Mucosa of rectum (tissue), 2 donors: Measurements from ENCODE around the gene NADSYN1.

Experiments
- H3K27ac ChIP-seq, 2 donors: one replicate each; pipeline ENCODE4 v1.7.0; 2013; ENCODE audit warnings: inconsistent platforms in 2 of 2, low read depth in 2 of 2, low read length in 2 of 2
- H3K27me3 ChIP-seq, 2 donors: one replicate each; pipeline ENCODE4 v1.7.0; 2013; ENCODE audit warnings: low read length in 2 of 2; ENCODE audit not compliant: control insufficient read depth in 2 of 2, insufficient read depth in 2 of 2
- H3K36me3 ChIP-seq, 2 donors: one replicate each; pipeline ENCODE4 v1.7.0; 2013; ENCODE audit warnings: low read length in 2 of 2; ENCODE audit not compliant: control insufficient read depth in 2 of 2, insufficient read depth in 2 of 2
- H3K4me1 ChIP-seq, 2 donors: one replicate each; pipeline ENCODE4 v1.7.0; 2013; ENCODE audit warnings: low read length in 2 of 2, mild to moderate bottlenecking in 1 of 2; ENCODE audit not compliant: control insufficient read depth in 2 of 2, insufficient read depth in 2 of 2
- H3K4me3 ChIP-seq, 2 donors: one replicate each; pipeline ENCODE4 v1.7.0; 2013; ENCODE audit warnings: low read length in 2 of 2
- H3K9ac ChIP-seq, 2 donors: one replicate each; pipeline ENCODE4 v1.7.0; 2013; ENCODE audit warnings: low read length in 2 of 2, low read depth in 1 of 2, mild to moderate bottlenecking in 1 of 2
- H3K9me3 ChIP-seq, 2 donors: one replicate each; pipeline ENCODE4 v1.7.0; 2013; ENCODE audit warnings: low read length in 2 of 2; ENCODE audit not compliant: control insufficient read depth in 2 of 2
- donor health status: healthy.
- donor health status: Normal muscosa, but diverticular disease.

The NADSYN1 gene

DNA sequence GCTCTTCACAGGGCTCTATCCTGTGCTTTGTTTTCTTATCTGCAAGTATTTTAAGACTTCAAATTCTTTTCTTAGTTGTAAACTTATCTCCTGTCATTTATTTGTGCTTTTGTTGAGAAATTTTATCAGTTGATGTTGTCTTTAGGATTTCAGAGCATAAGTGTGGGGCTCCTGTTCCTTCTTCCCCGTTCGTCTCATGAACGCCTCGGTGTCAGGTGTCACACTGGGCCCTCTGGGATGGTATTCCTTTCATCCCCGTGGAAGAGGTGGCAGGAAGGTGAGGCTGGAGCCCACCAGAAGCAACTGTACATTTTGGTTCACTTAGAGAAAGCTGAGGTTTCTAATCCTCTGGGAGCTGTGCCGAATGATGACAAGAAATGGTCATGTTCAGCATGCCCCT lies 17.9 kb downstream of the NADSYN1 start:
- Histone ChIP-seq H3K27me3 (no peaks in the 10 kb centered on the region), H3K9me3 (no peaks in the 10 kb centered on the region), H3K4me3 (no peak overlapping the region), H3K27ac (no peak overlapping the region), H3K4me1 (no peaks in the 10 kb centered on the region), H3K36me3 (peaks cover 51 to 61% of the 10 kb centered on the region in 2 donors), H3K9ac (no peak overlapping the region)

DNA sequence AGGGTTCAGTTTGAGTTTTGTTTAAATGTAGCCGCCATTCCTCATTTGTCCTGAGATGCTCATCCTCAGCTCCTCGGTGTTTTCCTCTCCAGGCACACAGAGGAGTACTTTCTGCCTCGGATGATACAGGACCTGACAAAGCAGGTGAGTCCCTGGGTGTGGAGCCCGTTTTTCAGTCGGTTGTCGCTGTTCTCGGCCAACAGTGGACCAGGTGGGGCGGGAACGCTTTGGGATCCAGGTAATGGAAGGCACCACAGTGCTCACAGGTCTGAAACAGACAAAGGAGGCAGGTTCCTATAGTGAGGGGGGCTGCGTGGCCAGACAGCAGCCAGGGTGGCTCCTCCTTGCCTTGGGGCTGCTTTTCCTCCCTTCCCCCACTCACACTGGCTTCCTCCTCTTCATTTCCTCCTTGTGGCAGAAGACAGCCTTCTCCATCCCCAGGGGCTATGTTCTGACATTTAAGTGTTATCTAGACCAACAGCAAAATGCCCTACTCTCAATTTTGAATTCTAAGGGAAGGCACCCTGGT lies 19.4 kb downstream of the NADSYN1 start:
- Histone ChIP-seq H3K9me3 (no peaks in the 10 kb centered on the region), H3K27me3 (no peaks in the 10 kb centered on the region), H3K9ac (no peak overlapping the region), H3K4me1 (no peaks in the 10 kb centered on the region), H3K4me3 (no peak overlapping the region), H3K36me3 (peaks cover 57 to 64% of the 10 kb centered on the region in 2 donors), H3K27ac (no peak overlapping the region)

DNA sequence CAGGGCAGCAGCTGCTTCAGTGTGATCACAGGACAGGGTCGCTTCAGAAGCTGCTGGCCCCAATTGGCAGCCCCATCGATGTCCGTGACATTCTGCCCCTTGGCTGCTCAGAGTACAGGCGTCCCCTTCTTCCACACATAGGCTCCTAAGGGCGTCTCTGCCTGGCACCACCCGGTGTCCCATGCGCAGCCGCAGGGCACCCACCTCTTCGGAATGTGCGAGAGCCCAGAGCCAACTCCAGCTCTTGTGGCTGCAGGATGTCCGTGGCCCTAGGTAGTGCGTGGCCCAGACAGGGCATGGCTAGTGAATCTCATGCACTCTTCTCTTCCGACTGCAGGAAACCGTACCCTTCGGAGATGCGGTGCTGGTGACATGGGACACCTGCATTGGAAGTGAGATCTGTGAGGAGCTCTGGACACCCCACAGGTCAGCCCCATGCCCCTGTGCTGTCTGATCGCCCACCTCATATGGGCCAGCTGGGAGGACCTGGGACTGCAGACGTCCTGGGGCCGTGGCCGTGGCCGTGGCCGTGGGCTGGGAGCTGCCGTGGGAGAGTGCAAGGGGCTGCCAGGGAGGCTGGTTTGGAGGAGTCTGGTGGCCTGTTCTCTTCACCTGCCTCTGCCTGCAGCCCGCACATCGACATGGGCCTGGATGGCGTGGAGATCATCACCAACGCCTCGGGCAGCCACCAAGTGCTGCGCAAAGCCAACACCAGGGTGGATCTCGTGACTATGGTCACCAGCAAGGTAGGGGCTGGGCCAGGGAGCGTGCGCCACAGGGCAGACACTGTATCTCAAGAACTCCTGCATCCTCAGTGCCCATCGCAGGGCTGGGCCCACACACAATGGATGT lies 20.2 kb downstream of the NADSYN1 start:
- Histone ChIP-seq H3K27ac (no peak overlapping the region), H3K36me3 (peaks cover 64 to 69% of the 10 kb centered on the region in 2 donors), H3K9me3 (no peaks in the 10 kb centered on the region)

DNA sequence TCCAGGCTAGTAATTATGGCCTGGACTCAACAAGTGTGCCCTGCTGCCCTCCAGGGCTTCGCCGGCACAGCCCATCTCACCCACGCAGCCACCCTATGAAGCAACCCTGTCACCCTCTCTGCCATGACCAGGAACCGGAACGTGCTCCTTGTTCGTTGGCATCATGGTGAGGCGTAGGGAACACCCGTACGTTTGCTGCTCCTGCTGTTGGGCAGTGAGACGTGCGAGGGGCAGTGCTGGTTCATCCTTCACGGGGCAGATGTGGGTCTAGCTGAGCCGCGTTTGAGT lies 20.7 kb downstream of the NADSYN1 start:
- Histone ChIP-seq H3K4me1 (no peaks in the 10 kb centered on the region), H3K9ac (no peak overlapping the region), H3K4me3 (no peak overlapping the region), H3K9me3 (no peaks in the 10 kb centered on the region), H3K36me3 (peaks cover 70 to 75% of the 10 kb centered on the region in 2 donors), H3K27ac (no peak overlapping the region), H3K27me3 (no peaks in the 10 kb centered on the region)

More for the DNA sequence above, 20.2 kb downstream of the NADSYN1 start:
- Histone ChIP-seq H3K27me3 (no peaks in the 10 kb centered on the region), H3K4me3 (no peak overlapping the region), H3K4me1 (no peaks in the 10 kb centered on the region), H3K9ac (no peak overlapping the region)

DNA sequence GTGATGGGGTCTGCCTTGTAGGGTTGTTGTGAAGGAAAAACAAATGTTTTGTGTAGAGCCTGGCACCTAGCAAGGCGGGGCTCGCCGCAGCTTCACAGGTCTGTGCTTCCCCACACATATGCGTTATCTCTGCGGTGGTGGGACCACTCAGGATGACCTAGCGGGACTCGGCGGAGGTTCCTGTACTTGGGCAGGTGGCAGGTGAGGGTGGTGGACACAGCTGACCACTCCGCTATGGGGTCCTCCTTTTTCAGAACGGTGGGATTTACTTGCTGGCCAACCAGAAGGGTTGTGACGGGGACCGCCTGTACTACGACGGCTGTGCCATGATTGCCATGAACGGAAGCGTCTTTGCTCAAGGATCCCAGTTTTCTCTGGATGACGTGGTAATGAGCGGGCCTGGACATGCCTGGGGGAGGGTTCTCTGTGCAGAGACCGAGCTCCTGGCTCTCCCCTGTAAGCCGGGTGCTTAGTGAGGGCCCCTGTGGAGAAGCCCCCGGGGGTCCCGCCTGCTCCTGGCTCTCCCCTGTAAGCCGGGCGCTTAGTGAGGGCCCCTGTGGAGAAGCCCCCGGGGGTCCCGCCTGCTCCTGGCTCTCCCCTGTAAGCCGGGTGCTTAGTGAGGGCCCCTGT lies 21.3 kb downstream of the NADSYN1 start:
- Histone ChIP-seq H3K4me3 (no peak overlapping the region), H3K27me3 (no peaks in the 10 kb centered on the region), H3K27ac (no peak overlapping the region), H3K9me3 (no peaks in the 10 kb centered on the region), H3K36me3 (peaks cover 73 to 78% of the 10 kb centered on the region in 2 donors), H3K4me1 (no peaks in the 10 kb centered on the region), H3K9ac (no peak overlapping the region)

DNA sequence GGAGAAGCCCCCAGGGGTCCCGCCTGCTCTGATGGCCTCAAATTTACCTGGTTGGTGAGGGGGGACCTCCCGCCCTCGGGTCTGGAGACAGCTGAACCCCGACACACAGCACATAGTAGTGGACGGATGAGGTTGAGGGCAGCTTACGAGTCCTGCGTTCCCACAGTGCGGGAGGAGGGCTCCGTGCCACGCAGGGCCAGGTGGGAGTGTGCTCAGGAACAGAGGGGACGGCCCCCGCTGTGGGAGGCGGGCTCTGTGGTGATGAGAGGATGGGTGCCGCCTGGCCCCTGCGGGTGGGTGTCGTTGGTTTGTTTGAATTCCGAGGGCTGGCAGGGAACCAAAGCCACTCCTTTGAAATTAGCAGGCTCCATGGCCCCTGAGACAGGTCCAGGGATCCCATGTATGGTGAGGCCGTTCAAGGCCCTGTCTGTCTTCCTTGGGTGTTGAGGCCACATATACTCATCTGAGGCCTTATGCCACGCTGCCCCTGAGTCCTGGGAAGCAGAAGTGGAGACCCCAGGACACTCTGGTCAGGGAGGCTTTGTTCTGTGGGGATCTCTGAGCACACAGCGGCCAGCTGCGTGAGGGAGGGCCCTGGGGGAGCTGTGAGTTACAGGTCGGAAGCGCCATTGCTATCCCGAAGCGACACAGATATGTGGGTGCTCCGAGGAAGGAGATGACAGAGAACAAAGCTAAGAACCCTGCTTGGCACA lies 21.9 kb downstream of the NADSYN1 start:
- no peak overlapping the region for H3K9ac ChIP-seq
- H3K27me3 ChIP-seq, result no peaks in the 10 kb centered on the region
- no peak overlapping the region for H3K4me3 ChIP-seq
- H3K9me3 ChIP-seq, result no peaks in the 10 kb centered on the region
- no peak overlapping the region for H3K27ac ChIP-seq
- H3K36me3 ChIP-seq, result peaks cover 79 to 85% of the 10 kb centered on the region in 2 donors
- no peaks in the 10 kb centered on the region for H3K4me1 ChIP-seq

DNA sequence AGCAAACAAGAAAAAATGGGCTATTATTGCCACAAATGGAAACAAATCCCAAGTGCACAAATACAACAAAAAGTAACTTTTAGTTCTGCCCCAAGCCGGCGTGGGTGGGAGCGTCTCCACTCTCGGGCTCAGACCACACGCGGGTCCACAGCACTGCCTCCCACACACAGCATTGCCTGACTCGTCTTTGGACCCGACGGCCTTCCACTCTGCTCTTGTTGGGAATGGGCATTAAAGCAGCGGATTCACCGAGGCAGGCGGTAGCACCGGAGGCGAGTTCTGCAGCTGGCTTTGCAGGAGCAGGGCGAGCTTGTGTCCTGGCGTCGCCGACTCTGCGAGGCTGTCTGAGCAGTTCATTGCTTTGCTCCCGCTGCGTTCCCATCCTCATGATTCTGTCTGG lies 23.0 kb downstream of the NADSYN1 start:
- Histone ChIP-seq H3K27me3 (no peaks in the 10 kb centered on the region), H3K27ac (no peak overlapping the region), H3K4me3 (no peak overlapping the region), H3K36me3 (peaks cover 89 to 94% of the 10 kb centered on the region in 2 donors), H3K9me3 (no peaks in the 10 kb centered on the region), H3K9ac (no peak overlapping the region), H3K4me1 (no peaks in the 10 kb centered on the region)

DNA sequence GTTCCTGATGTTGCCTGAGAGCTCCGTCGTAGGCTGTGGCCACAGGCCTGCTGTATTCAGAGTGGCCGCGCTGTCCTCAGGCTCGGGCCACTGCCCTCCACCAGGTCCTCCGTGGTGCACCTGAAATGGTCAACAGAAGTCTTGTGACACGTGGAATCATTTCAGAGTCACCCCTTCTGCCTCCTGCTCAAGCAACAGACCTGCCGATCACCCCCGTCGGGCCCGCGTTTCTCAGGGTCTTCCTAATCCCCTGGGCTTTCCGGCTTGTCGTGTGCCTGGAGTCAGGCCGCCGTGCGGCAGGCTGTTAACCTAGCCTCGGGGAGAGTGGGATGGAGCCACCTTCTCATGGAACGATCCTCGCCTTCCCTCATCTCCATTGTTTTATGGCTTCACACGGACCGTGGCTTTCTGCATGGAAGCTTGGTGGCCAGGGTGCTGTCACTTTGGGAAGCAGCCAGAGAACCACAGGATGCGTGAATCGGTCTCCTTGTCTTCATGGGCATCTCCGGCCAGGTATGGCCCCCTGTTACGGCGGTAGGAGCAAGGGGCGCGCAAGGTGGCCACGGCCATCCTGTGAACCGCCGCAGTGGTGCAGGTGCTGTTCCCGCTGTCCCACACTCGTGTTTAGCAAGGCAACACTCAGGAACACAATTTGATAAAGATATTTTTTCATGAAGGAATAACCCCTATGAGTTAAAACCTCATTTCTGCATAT lies 24.1 kb downstream of the NADSYN1 start:
- H3K9me3 ChIP-seq, result no peaks in the 10 kb centered on the region
- H3K4me3 ChIP-seq, result no peak overlapping the region
- no peak overlapping the region for H3K27ac ChIP-seq
- H3K4me1 ChIP-seq, result no peaks in the 10 kb centered on the region
- H3K27me3 ChIP-seq, result no peaks in the 10 kb centered on the region
- no peak overlapping the region for H3K9ac ChIP-seq
- peaks cover 89 to 94% of the 10 kb centered on the region in 2 donors for H3K36me3 ChIP-seq

DNA sequence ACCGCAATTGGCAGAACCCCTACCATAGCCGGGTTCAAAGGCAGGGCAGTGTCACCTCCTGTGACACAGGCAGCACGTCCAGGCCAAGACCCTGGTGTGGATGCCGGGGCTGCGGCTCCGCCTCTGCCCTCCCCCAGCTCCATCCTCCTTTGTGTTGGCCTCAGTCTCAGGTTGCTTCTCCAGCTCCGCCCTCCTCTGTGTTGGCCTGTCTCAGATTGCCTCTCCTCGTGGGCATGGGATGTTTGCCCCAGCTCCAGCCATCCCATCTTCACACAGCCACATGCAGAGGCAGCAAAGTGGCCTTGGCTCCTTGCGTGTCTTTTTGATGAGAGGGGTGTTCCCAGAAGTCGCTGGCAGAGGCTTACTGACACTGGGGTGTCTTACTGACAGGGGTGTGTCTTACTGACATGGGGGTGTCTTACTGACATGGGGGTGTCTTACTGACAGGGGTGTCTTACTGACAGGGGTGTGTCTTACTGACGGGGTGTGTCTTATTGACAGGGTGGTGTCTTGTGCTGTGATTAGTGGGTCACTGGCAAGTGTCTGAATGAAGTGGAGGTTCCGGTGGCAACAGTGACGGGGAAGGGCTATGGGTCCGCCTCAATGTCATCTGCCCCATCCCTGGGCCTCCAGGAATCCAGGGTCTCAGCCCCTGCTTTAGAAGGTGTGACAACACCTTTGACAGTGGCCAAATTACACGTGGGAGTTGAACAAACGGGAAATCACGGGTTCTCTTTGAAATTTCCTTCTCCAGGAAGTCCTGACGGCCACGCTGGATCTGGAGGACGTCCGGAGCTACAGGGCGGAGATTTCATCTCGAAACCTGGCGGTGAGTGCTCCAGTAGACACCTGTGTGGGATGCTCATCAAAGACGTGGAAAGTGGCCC lies 24.9 kb downstream of the NADSYN1 start:
- Histone ChIP-seq H3K36me3 (peaks cover 86 to 91% of the 10 kb centered on the region in 2 donors), H3K9ac (no peak overlapping the region), H3K27ac (no peak overlapping the region), H3K9me3 (no peaks in the 10 kb centered on the region), H3K4me1 (no peaks in the 10 kb centered on the region), H3K4me3 (no peak overlapping the region), H3K27me3 (no peaks in the 10 kb centered on the region)
